Common myeloid progenitor, CD34-positive (primary cell): ENCODE measurements around the gene FCER2. TPM values are rescaled to one million over a fixed set of nuclear protein-coding genes. Genes with fewer than 3 reads are reported as not detected.
"Not testable (repeated sequence)": the region's sequence is repeated elsewhere in the genome, so short reads cannot be mapped to it uniquely, and the experiment has no call there.

Source experiments
- CTCF ChIA-PET: fragments of 350-600 bp; sonication (Branson Sonifier 250); formaldehyde crosslinking; loops from one replicate; lab custom pipeline; 2021; ENCODE audit warnings: antibody characterized with exemption; lab: Charles Lee
- POLR2A ChIA-PET: fragments of 350-600 bp; sonication (Branson Sonifier 250); formaldehyde crosslinking; loops from one replicate; lab custom pipeline; 2021; ENCODE audit warnings: antibody characterized with exemption; lab: Charles Lee
- DNase-seq, 3 donors: peaks; one replicate each; pipeline versions ENCODE4 v3.0.0 to v3.0.0-alpha.2; 2013
- H3K27ac ChIP-seq, 2 experiments: 1 replicate in 1 of 2; 2 replicates in 1 of 2; pipeline ENCODE4 v1.7.0; 2013; ENCODE audit warnings: inconsistent platforms in 2 of 2, low read length in 2 of 2, mild to moderate bottlenecking in 2 of 2, low read depth in 1 of 2, moderate library complexity in 1 of 2; ENCODE audit not compliant: severe bottlenecking in 2 of 2, insufficient read depth in 1 of 2, poor library complexity in 1 of 2
- H3K27me3 ChIP-seq, 5 experiments: replicated peaks in 2 of 5; 1 replicate in 3 of 5; 2 replicates in 2 of 5; pipeline versions ENCODE4 v1.6.1 to v1.7.0; 2013; ENCODE audit warnings: low read length in 4 of 5, mild to moderate bottlenecking in 2 of 5, moderate library complexity in 2 of 5, inconsistent platforms in 1 of 5; ENCODE audit not compliant: insufficient read depth in 5 of 5, control insufficient read depth in 4 of 5
- H3K36me3 ChIP-seq, 4 experiments: 1 replicate in 2 of 4; 2 replicates in 2 of 4; pipeline versions ENCODE4 v1.6.1 to v1.7.0; 2013; ENCODE audit warnings: low read length in 3 of 4, control low read depth in 1 of 4, mild to moderate bottlenecking in 1 of 4; ENCODE audit not compliant: control insufficient read depth in 4 of 4, insufficient read depth in 4 of 4
- H3K4me1 ChIP-seq, 4 experiments: 1 replicate in 3 of 4; 2 replicates in 1 of 4; pipeline versions ENCODE4 v1.6.1 to v1.7.1; 2013; ENCODE audit warnings: low read length in 3 of 4, mild to moderate bottlenecking in 3 of 4, control low read depth in 1 of 4, inconsistent platforms in 1 of 4, moderate library complexity in 1 of 4; ENCODE audit not compliant: control insufficient read depth in 4 of 4, insufficient read depth in 4 of 4; ENCODE audit errors: control extremely low read depth in 1 of 4
- H3K4me3 ChIP-seq, 7 experiments: 1 replicate in 4 of 7; 2 replicates in 3 of 7; pipeline versions ENCODE4 v1.5.1 to v1.7.0; 2013; ENCODE audit warnings: mild to moderate bottlenecking in 7 of 7, low read length in 6 of 7, moderate library complexity in 6 of 7, inconsistent platforms in 2 of 7, low read depth in 2 of 7, control low read depth in 1 of 7; ENCODE audit not compliant: insufficient read depth in 4 of 7, control insufficient read depth in 1 of 7; ENCODE audit errors: extremely low read depth in 1 of 7
- H3K9me3 ChIP-seq, 5 experiments: 1 replicate in 4 of 5; 2 replicates in 1 of 5; pipeline versions ENCODE4 v1.6.1 to v1.7.1; 2013; ENCODE audit warnings: low read length in 4 of 5, mild to moderate bottlenecking in 2 of 5, inconsistent platforms in 1 of 5, low read depth in 1 of 5, moderate library complexity in 1 of 5; ENCODE audit not compliant: control insufficient read depth in 4 of 5, insufficient read depth in 2 of 5; ENCODE audit errors: control extremely low read depth in 1 of 5
- WGBS: methylation state at CpG from one replicate; pipeline ENCODE4 v1.1.5; 2013; ENCODE audit not compliant: insufficient coverage; 5-methylcytosine and 5-hydroxymethylcytosine counted together
- polyA plus RNA-seq: library from polyadenylated mRNA; unstranded; fragments of 120-200 nt; gene quantifications from one replicate; pipeline ENCODE4 v1.2.1, GENCODE V29; 2013

Gene FCER2, protein sequence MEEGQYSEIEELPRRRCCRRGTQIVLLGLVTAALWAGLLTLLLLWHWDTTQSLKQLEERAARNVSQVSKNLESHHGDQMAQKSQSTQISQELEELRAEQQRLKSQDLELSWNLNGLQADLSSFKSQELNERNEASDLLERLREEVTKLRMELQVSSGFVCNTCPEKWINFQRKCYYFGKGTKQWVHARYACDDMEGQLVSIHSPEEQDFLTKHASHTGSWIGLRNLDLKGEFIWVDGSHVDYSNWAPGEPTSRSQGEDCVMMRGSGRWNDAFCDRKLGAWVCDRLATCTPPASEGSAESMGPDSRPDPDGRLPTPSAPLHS
- polyA plus RNA-seq = 2.6 TPM

DNA sequence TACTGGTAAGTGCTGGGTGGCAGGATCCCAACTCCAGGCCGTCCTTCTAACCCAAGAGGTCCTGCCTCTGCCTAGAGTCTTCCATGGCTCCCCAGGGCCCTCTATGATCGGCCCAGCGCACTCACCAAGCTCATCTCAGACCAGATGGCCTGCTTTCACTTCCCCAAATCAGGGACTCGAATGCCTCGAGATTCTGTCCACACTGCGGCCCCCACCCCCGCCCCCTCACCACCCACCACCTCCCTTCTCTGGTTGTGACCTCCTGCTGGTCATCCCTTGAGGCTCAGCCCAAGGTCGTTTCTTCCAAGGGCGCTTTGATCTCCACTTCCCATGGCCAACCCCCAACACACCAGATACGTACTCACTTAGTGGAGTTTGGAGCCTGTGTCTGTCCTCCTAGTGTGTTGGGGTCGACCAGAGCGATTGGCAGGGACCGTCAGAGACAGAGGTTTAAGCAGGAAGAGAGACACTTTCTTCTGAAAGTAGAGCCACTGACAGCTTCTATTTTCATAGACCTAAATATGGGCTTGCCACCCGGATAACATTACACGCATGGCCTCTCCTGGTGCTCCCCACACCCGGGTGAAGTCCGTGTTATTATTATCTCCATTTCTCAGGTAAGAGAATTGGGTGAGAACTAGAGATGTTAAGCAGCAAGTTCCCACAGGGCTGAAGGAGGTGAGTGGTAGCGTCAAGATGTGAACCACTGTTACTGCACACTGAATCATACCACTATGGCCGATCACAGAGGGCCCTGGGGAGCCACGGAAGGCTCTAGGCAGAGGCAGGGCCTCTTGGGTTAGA lies at the start of gene FCER2:
TSS of gene FCER2 (minus strand) at position 478 of the 804 bp plus-strand sequence. CDS start 2,371 bp downstream, outside the sequence.
- CTCF ChIA-PET = interaction anchor here (1.1 kb wide), 1 partner anchor 21 kb away, joined by 5 read pairs; the partner anchor contains the start of gene TRAPPC5
- Histone ChIP-seq H3K27me3 (peaks cover 0 to 6% (median 0%) of the 10 kb centered on the region in 5 experiments), H3K9me3 (no peaks in the 10 kb centered on the region), H3K36me3 (no peaks in the 10 kb centered on the region), H3K4me1 (peaks cover 2 to 43% (median 30%) of the 10 kb centered on the region in 4 experiments), H3K4me3 (no peak within 1 kb of the TSS), H3K27ac (no peak within 1 kb of the TSS)
- 87% methylated on average over 12 of the region's 20 CpGs for WGBS
- peak in 1 of 3 donors; percentile 44 for DNase-seq
- POLR2A ChIA-PET = no interaction called here

DNA sequence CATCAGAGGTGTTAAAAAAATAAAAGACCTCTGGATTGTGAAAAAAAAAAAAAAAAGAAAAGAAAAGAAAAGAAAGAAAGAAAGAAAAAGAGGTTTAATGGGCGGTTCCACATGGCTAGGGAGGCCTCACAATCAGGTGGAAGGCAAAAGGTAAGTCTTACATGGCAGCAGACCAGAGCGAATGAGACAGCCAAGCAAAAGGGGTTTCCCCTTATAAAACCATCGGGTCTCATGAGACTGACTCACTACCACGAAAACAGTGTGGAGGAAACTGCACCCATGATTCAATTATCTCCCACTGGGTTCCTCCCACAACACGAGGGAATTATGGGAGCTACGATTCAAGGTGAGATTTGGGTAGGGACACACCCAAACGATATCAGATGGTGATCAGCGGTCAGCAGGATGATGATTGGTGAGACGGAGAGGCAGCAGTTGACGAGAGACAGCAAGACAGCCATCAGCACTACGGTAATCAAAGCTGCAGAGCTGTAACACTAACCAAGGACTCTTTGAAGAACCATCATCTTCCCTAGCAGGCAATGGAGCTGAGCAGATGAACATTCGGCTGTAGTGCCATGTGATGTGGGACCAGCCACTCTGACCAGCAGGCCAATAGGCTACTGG lies 49.3 kb upstream of the FCER2 start:
- ChIA-PET CTCF (no interaction called here), POLR2A (no interaction called here)
- H3K4me3 ChIP-seq = no peak overlapping the region
- no peaks in the 10 kb centered on the region for H3K27me3 ChIP-seq
- 80% methylated on average over 10 of the region's 12 CpGs for WGBS
- no peaks in the 10 kb centered on the region for H3K36me3 ChIP-seq
- no peak overlapping the region for H3K27ac ChIP-seq
- DNase-seq = peak; percentile 29 to 80 (median 67)
- H3K4me1 ChIP-seq = no peaks in the 10 kb centered on the region
- peaks cover 2 to 3% (median 3%) of the 10 kb centered on the region in 5 experiments for H3K9me3 ChIP-seq

DNA sequence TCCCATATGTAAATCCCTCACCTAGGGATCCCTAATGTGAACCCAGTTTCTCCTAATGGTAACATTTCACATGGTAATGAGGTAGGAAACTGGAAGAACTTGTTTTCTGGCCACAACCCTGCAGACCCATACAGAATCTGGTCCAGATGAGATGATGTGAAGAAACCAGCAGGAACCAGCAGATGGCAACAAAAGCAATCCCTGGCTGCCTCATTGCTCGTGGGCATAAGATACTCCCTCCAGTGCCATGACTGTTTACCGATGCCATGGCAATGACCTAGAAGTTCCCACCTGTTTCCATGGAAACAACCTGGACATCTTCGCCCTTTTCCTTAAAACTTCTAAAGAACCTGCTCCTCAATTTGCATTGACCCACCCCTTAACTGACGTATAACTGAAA lies 46.8 kb upstream of the FCER2 start:
- peak; percentile 21 to 60 (median 48) for DNase-seq
- peaks cover 0 to 2% (median 0%) of the 10 kb centered on the region in 5 experiments for H3K27me3 ChIP-seq
- no peaks in the 10 kb centered on the region for H3K4me1 ChIP-seq
- H3K9me3 ChIP-seq = no peaks in the 10 kb centered on the region
- POLR2A ChIA-PET = no interaction called here
- H3K36me3 ChIP-seq = no peaks in the 10 kb centered on the region
- WGBS = 45% methylated on average over 3 of the region's 4 CpGs
- no peak overlapping the region for H3K4me3 ChIP-seq
- no peak overlapping the region for H3K27ac ChIP-seq
- CTCF ChIA-PET = no interaction called here

DNA sequence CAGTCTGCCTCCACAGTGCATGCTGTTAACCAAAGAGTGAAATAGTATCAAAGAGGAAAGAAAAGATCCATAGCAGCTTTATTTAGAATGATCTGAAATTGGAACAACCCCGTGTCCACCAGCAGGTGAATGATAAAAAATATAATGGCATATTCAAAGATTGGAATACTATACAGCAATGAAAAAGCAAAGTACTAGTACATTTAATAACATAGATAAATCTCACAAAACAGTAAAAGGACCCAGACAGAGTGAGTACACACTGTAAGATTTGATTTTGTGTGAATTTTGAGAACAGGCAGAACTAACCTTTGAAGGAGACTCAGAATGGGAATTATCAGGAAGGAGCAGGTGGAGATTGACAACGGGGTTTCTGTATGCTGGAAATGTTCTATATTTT lies 46.2 kb upstream of the FCER2 start:
- Histone ChIP-seq H3K27me3 (peaks cover 0 to 2% (median 0%) of the 10 kb centered on the region in 5 experiments), H3K36me3 (no peaks in the 10 kb centered on the region), H3K9me3 (no peaks in the 10 kb centered on the region), H3K27ac (no peak overlapping the region), H3K4me3 (no peak overlapping the region), H3K4me1 (no peaks in the 10 kb centered on the region)
- no CpG with 5 or more reads among the region's 2 CpGs for WGBS
- ChIA-PET POLR2A (no interaction called here), CTCF (interaction anchor here (0.9 to 1.9 kb wide), 3 partner anchors 13 to 53 kb away, joined by 3 to 7 read pairs (median 4); partner anchors contain the start of gene CLEC4M)
- no peak for DNase-seq

DNA sequence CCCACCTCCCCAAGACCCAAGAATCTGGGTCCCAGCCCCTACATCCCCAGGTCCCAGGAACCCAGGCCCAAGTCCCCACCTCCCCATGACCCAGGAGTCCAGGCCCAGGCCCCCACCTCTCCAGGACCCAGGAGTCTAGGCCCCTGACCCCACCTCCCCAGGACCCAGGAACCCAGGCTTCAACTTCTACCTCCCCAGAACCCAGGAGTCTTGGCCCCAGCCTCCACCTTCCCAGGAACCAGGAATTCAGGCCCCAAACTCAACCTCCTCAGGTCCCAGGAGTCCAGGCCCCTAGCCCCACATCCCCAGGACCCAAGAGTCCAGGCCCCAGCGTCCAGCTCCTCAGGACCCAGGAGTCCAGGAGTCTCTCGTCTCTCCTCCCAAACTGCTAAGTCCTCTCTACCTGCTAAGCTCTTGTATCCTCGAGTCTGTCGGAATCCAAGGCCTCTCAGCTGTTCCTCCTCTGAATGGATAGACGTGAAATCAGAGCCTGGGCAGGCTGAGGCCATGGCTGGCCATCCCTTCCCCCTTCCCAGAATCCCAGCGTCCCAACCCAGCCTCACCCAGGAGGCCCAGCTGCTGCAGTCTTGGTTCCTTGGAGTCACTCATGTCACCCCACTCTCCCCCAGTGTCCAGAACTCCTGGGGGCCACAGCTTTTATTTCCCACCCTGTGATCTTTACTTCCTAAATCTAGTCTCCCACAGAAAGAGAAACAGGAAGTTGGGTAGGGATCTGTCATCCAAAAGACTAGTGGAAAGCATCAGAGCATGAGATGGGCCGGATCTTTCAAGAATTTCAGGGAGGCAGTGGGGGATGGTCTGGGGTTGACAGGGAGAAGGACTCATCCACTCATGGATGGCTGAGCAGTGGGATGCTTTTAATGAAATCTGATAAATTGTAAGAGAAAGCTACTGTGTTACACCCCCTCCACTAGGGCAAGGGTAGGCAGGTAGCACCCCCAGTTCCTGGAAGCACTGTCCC lies 45.3 kb upstream of the FCER2 start, which contains the start of gene CD209:
TSS of gene CD209 (minus strand) at position 632 of the 982 bp plus-strand sequence. CDS start at position 609, 23 bp downstream.
- H3K4me1 ChIP-seq = no peaks in the 10 kb centered on the region
- H3K9me3 ChIP-seq = no peaks in the 10 kb centered on the region
- ChIA-PET CTCF (interaction anchor here (0.9 to 1.9 kb wide), 3 partner anchors 12 to 54 kb away, joined by 3 to 7 read pairs (median 4); partner anchors contain the start of gene CLEC4M), POLR2A (interaction anchor here (0.6 kb wide), 1 partner anchor 31 kb away, joined by 9 read pairs; no protein-coding TSS in a partner anchor)
- no peak for DNase-seq
- H3K27ac ChIP-seq = no peak within 1 kb of the TSS
- no peaks in the 10 kb centered on the region for H3K36me3 ChIP-seq
- H3K27me3 ChIP-seq = peaks cover 0 to 4% (median 2%) of the 10 kb centered on the region in 5 experiments
- 92% methylated on average over 7 of the region's 7 CpGs for WGBS
- no peak within 1 kb of the TSS for H3K4me3 ChIP-seq

DNA sequence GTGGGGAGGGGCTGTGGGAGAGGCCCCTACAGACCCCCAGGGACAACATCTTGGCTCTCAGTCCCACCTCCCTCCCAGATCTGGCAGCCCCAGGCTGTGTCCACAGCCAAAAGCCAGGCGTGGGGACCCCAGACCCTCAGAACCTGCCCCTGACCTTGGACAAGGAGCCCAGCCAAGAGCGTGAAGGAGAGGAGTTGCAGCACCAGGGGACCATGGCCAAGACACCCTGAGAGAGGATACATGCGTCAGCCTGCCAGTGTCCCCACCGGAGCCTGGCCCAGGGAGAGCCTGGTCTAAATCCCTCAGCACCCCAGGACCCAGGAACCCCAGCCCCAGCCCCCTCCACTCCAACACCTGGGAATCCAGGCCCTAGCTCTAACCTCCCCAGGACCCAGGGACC lies 44.4 kb upstream of the FCER2 start:
- H3K36me3 ChIP-seq, POLR2A ChIA-PET: not testable (repeated sequence)

More for the DNA sequence above, 44.4 kb upstream of the FCER2 start:
- H3K27me3 ChIP-seq, CTCF ChIA-PET, DNase-seq, H3K4me1 ChIP-seq, H3K27ac ChIP-seq, H3K9me3 ChIP-seq, H3K4me3 ChIP-seq: not testable (repeated sequence)
- 94% methylated on average over 3 of the region's 4 CpGs for WGBS
